GM12878 (cell line): ENCODE measurements around the gene CELF2. TPM values are rescaled to one million over a fixed set of nuclear protein-coding genes. Genes with fewer than 3 reads are reported as not detected.

ENCODE experiments used
- ATAC-seq: fragments of 200-7000 bp; cut with Tn5 transposase; 3 replicates; pipeline ENCODE4 v1.9.1; 2020; ENCODE audit warnings: mild to moderate bottlenecking, moderate library complexity
- BruUV-seq: library from RNA; stranded (reverse); fragments of 400-500 nt; replicated peaks from 2 replicates; lab custom pipeline; 2021; lab: Mats Ljungman, UMichigan
- CTCF ChIA-PET: fragments of 300-600 bp; sonication (Branson Sonifier 250); formaldehyde crosslinking; extraction: SDS; loops from one replicate; lab custom pipeline; 2021; ENCODE audit warnings: inconsistent platforms; lab: Yijun Ruan, JAX
- POLR2A ChIA-PET: fragments of 350-600 bp; formaldehyde crosslinking; extraction: SDS; loops from one replicate; lab custom pipeline; 2021; ENCODE audit warnings: inconsistent platforms; lab: Charles Lee
- RAD21 ChIA-PET: fragments of 300-600 bp; sonication (Branson Sonifier 250); formaldehyde crosslinking; loops from one replicate; lab custom pipeline; 2023; ENCODE audit warnings: antibody characterized with exemption; ENCODE audit not compliant: unreplicated experiment; lab: Charles Lee
- SMC1A ChIA-PET: fragments of 300-600 bp; sonication (Branson Sonifier 250); formaldehyde crosslinking; loops from one replicate; lab custom pipeline; 2023; ENCODE audit not compliant: unreplicated experiment, uncharacterized antibody; lab: Charles Lee
- DNase-seq: peaks from one replicate; pipeline ENCODE4 v3.0.0-alpha.2; 2011; ENCODE audit warnings: low read depth, low spot score
- FAIRE-seq: peaks from 3 replicates; lab custom pipeline; 2011; peaks lifted over from hg19 to GRCh38; lab: Jason Lieb, UNC
- H2AFZ ChIP-seq: 2 replicates; pipeline ENCODE4 v1.6.0; 2011; ENCODE audit warnings: low read depth, low read length, control low read depth; ENCODE audit not compliant: control insufficient read depth
- H3K27ac ChIP-seq: 2 replicates; pipeline ENCODE4 v1.5.1; 2011; ENCODE audit warnings: control low read depth; ENCODE audit not compliant: control insufficient read depth, insufficient read depth
- H3K27me3 ChIP-seq, 2 experiments: replicated peaks in 1 of 2; 2 replicates each; pipeline versions ENCODE4 v1.6.0 to v1.6.1; 2011; ENCODE audit warnings: low read length in 1 of 2; ENCODE audit not compliant: control insufficient read depth in 2 of 2, insufficient read depth in 2 of 2
- H3K36me3 ChIP-seq, 2 experiments: 2 replicates each; pipeline ENCODE4 v1.5.1; 2011; ENCODE audit warnings: low read length in 1 of 2; ENCODE audit not compliant: control insufficient read depth in 2 of 2, insufficient read depth in 2 of 2
- H3K4me1 ChIP-seq: 2 replicates; pipeline ENCODE4 v1.6.1; 2011; ENCODE audit warnings: mild to moderate bottlenecking, low read length, moderate library complexity, mixed read lengths; ENCODE audit not compliant: control insufficient read depth, insufficient read depth
- H3K4me2 ChIP-seq: 2 replicates; pipeline ENCODE4 v1.6.0; 2011; ENCODE audit warnings: control low read depth; ENCODE audit not compliant: control insufficient read depth, insufficient read depth
- H3K4me3 ChIP-seq: fragments of 200-600 bp; sonication (generic); 2 replicates; pipeline ENCODE4 v1.5.1; 2016
- H3K79me2 ChIP-seq: 2 replicates; pipeline ENCODE4 v1.6.0; 2011; ENCODE audit warnings: low read length; ENCODE audit not compliant: control insufficient read depth, insufficient read depth
- H3K9ac ChIP-seq: 2 replicates; pipeline ENCODE4 v1.8.0; 2011; ENCODE audit warnings: low read length, control low read depth, mixed read lengths; ENCODE audit not compliant: control insufficient read depth, insufficient read depth
- H3K9me3 ChIP-seq: replicated peaks from 3 replicates; pipeline ENCODE4 v1.5.1; 2011; ENCODE audit warnings: mild to moderate bottlenecking, low read length; ENCODE audit not compliant: control insufficient read depth, insufficient read depth
- H4K20me1 ChIP-seq: 2 replicates; pipeline ENCODE4 v1.6.0; 2011; ENCODE audit not compliant: control insufficient read depth, insufficient read depth
- CBX5 ChIP-seq: sonication (generic); IDR thresholded peaks from 2 replicates; pipeline ENCODE4 v1.6.1; 2016; ENCODE audit warnings: low read depth, moderate library complexity, mild to moderate bottlenecking, inconsistent platforms
- CREB1 ChIP-seq: IDR thresholded peaks from 2 replicates; pipeline ENCODE4 v1.6.1; 2012; ENCODE audit warnings: low read depth, mild to moderate bottlenecking, inconsistent platforms
- CREM ChIP-seq: IDR thresholded peaks from 2 replicates; pipeline ENCODE4 v1.6.1; 2014; ENCODE audit warnings: antibody characterized with exemption, low read depth
- EGR1 ChIP-seq, 2 experiments: IDR thresholded peaks; 1 replicate in 1 of 2; 2 replicates in 1 of 2; pipeline ENCODE4 v1.6.1; 2011 to 2012; ENCODE audit warnings: low read depth in 2 of 2, low read length in 2 of 2, borderline replicate concordance in 1 of 2, mild to moderate bottlenecking in 1 of 2, moderate library complexity in 1 of 2
- EZH2 ChIP-seq: IDR thresholded peaks from 2 replicates; pipeline ENCODE4 v1.6.1; 2012; ENCODE audit warnings: low read depth, mild to moderate bottlenecking, control low read depth, inconsistent platforms, low read length, borderline replicate concordance; ENCODE audit not compliant: control insufficient read depth
- HCFC1 ChIP-seq: fragments of 150-350 bp; IDR thresholded peaks from 2 replicates; pipeline ENCODE4 v1.6.1; 2014; ENCODE audit warnings: low read length
- IKZF1 ChIP-seq: fragments of 450-650 bp; conservative IDR thresholded peaks from 2 replicates; pipeline ENCODE4 v1.6.1; 2017; ENCODE audit warnings: antibody characterized with exemption, mild to moderate bottlenecking
- MEF2A ChIP-seq: IDR thresholded peaks from 2 replicates; pipeline ENCODE4 v1.6.1; 2011; ENCODE audit warnings: low read depth, mild to moderate bottlenecking, low read length, moderate library complexity; ENCODE audit not compliant: insufficient read depth
- MEF2B ChIP-seq: fragments of 450-650 bp; IDR thresholded peaks from 2 replicates; pipeline ENCODE4 v1.6.1; 2018; ENCODE audit warnings: mild to moderate bottlenecking, moderate library complexity; ENCODE audit not compliant: partially characterized antibody, poor library complexity, severe bottlenecking
- MTA3 ChIP-seq: IDR thresholded peaks from 2 replicates; pipeline ENCODE4 v1.6.1; 2012; ENCODE audit warnings: low read length, inconsistent platforms, borderline replicate concordance
- MYC ChIP-seq: IDR thresholded peaks from 2 replicates; pipeline ENCODE4 v1.6.1; 2011; ENCODE audit warnings: mild to moderate bottlenecking, low read length, moderate library complexity, inconsistent platforms; ENCODE audit not compliant: insufficient read depth, insufficient replicate concordance, insufficient read length, severe bottlenecking
- NFIC ChIP-seq: IDR thresholded peaks from 2 replicates; pipeline ENCODE4 v1.6.1; 2012; ENCODE audit warnings: low read depth, mild to moderate bottlenecking, inconsistent platforms, low read length, moderate library complexity
- NR2F1 ChIP-seq: fragments of 450-650 bp; conservative IDR thresholded peaks from 2 replicates; pipeline ENCODE4 v1.6.1; 2017; ENCODE audit warnings: mild to moderate bottlenecking
- POU2F2 ChIP-seq: IDR thresholded peaks from 3 replicates; pipeline ENCODE4 v1.6.1; 2011; ENCODE audit warnings: low read depth, mild to moderate bottlenecking, low read length, borderline replicate concordance
- RUNX3 ChIP-seq: IDR thresholded peaks from 2 replicates; pipeline ENCODE4 v1.6.1; 2012; ENCODE audit warnings: low read length, inconsistent platforms
- SP1 ChIP-seq: IDR thresholded peaks from one replicate; pipeline ENCODE4 v1.6.1; 2011; ENCODE audit warnings: low read depth, low read length
- SUZ12 ChIP-seq: fragments of 200-600 bp; sonication (generic); IDR thresholded peaks from one replicate; pipeline ENCODE4 v1.6.1; 2018; ENCODE audit warnings: antibody characterized with exemption, mild to moderate bottlenecking; ENCODE audit not compliant: unreplicated experiment
- YY1 ChIP-seq: IDR thresholded peaks from 2 replicates; pipeline ENCODE4 v1.6.1; 2011; ENCODE audit warnings: low read depth, mild to moderate bottlenecking, low read length
- ZNF687 ChIP-seq: fragments of 450-650 bp; IDR thresholded peaks from 2 replicates; pipeline ENCODE4 v1.6.1; 2017; ENCODE audit warnings: mild to moderate bottlenecking, moderate library complexity
- WGBS: methylation state at CpG from one replicate; pipeline ENCODE4 v1.1.6; 2016; ENCODE audit warnings: low lambda C conversion rate; ENCODE audit not compliant: insufficient replicate concordance, insufficient coverage; ENCODE audit errors: missing lambda C conversion rate; 5-methylcytosine and 5-hydroxymethylcytosine counted together
- in situ Hi-C: fragments of 300-500 bp; cut with MboI; formaldehyde crosslinking; loops from 9 replicates; pipeline ENCODE4 v1.14.3; 2018; ENCODE audit warnings: mixed read lengths
- intact Hi-C: fragments of 100-400 bp; cut with micrococcal nuclease; formaldehyde crosslinking; loops from one replicate; pipeline ENCODE4 v1.14.2; 2022; ENCODE audit not compliant: unreplicated experiment
- polyA plus RNA-seq, 11 experiments: library from polyadenylated mRNA; depleted of rRNA in 4 of 11; unstranded in 6 of 11; stranded (reverse) in 5 of 11; fragments of >200 nt; fragmentation: Nextera tagmentation in 4 of 11; fragmentation: Illumina TruSeq in 1 of 11; extraction: Ambion mirVana in 4 of 11; extraction: Trizol in 1 of 11; gene quantifications; 1 replicate in 1 of 11; 2 replicates in 10 of 11; pipeline versions ENCODE4 v1.2.1 to v1.2.3, GENCODE V29; 2011 to 2016; ENCODE audit warnings: inconsistent platforms in 2 of 11, missing spikeins in 2 of 11, low read depth in 1 of 11
- total RNA-seq, 4 experiments: library from RNA; depleted of rRNA in 3 of 4; stranded (reverse); fragments of >200 nt in 3 of 4; fragmentation: Illumina TruSeq in 1 of 4; extraction: Trizol in 1 of 4; gene quantifications; 2 replicates each; pipeline versions ENCODE4 v1.2.1 to v1.2.3, GENCODE V29; 2013 to 2021

CELF2 gene
- total and polyA plus RNA-seq, 10 of the 15 experiments (the other 5 are each of a cell fraction or from before 2014, with no cell fraction given): 20.8 to 129 (median 86.3) TPM

- TF ChIP-seq ZNF687: no peak
- no peak for TF ChIP-seq RUNX3
- TF ChIP-seq MTA3: no peak
- TF ChIP-seq EZH2: no peak
- TF ChIP-seq HCFC1: no peak
- TF ChIP-seq MYC: no peak
Measured at GRCh38 chr10:11285171-11285570, 267.5 kb downstream of the CELF2 start (continued).

GRCh38 chr10:11286261-11286852, 268.7 kb downstream of the CELF2 start:
- peak overlapping the region; percentile 10; the same call in 1 of the 2 replicates for H3K9ac ChIP-seq
- TF ChIP-seq CBX5 (0 out of 2 replicates have a peak, but pooled peaks have one; percentile 25), SUZ12 (no peak), POU2F2 (peak; percentile 98), YY1 (peak; percentile 93), EGR1 (IDR thresholded peaks at IDR 0.05; ENCODE audit: borderline replicate concordance in 1 of 2, low read depth in 2 of 2, low read length in 2 of 2) (peak in 1 of 2 experiments; percentile 49; a peak in 1 of 3 replicates), MEF2A (0 out of 2 replicates have a peak, but pooled peaks have one; percentile 21), NFIC (peak; percentile 53), MEF2B (no peak), CREM (peak; percentile 40; the same call in 1 of the 2 replicates), IKZF1 (peak; percentile 38; the same call in 1 of the 2 replicates), NR2F1 (peak; percentile 39; the same call in 1 of the 2 replicates), SP1 (peak; percentile 12), CREB1 (peak; percentile 25; the same call in 1 of the 2 replicates)

More at GRCh38 chr10:11286261-11286852, 268.7 kb downstream of the CELF2 start:
- peak; percentile 64 for DNase-seq
- Histone ChIP-seq H3K4me3 (no peak overlapping the region), H4K20me1 (no peaks in the 10 kb centered on the region), H3K9me3 (no peaks in the 10 kb centered on the region; the same call in 2 of the 3 replicates), H2AFZ (no peak overlapping the region), H3K4me2 (peak overlapping the region; percentile 76), H3K4me1 (peaks cover 23% of the 10 kb centered on the region), H3K36me3 (peaks cover 29 to 59% of the 10 kb centered on the region in 2 experiments), H3K79me2 (no peaks in the 10 kb centered on the region; the same call in 1 of the 2 replicates), H3K27me3 (no peaks in the 10 kb centered on the region), H3K27ac (peak overlapping the region; percentile 79)
- WGBS: 31% methylated on average over 7 of the region's 7 CpGs
- in situ Hi-C loops (no loop called here), intact Hi-C loops (no loop called here)
- ChIA-PET RAD21 (interaction anchor here (1.0 to 1.4 kb wide), 3 partner anchors 14 to 40 kb away, joined by 3 read pairs; no protein-coding TSS in a partner anchor), CTCF (no interaction called here), POLR2A (interaction anchor here (0.6 kb wide), 1 partner anchor 1685 kb away, joined by 3 read pairs; no protein-coding TSS in a partner anchor), SMC1A (interaction anchor here (0.9 to 1.3 kb wide), 3 partner anchors 16 to 173 kb away, joined by 3 to 4 read pairs (median 3); no protein-coding TSS in a partner anchor)
- BruUV-seq: no TSS peak
- peak; percentile 80 for ATAC-seq
- peak; percentile 13 for FAIRE-seq
